K562 (cell line): ENCODE measurements around the gene PIK3CD. TPM values are rescaled to one million over a fixed set of nuclear protein-coding genes. Genes with fewer than 3 reads are reported as not detected.

Experiments used
- ARNT ChIP-seq, 2 experiments: fragments of 450-650 bp; IDR thresholded peaks; 2 replicates each; pipeline ENCODE4 v1.6.1; 2016; ENCODE audit warnings: mild to moderate bottlenecking in 1 of 2
- CBX3 ChIP-seq, 2 experiments: IDR thresholded peaks; 1 replicate in 1 of 2; 2 replicates in 1 of 2; pipeline ENCODE4 v1.6.1; 2012; ENCODE audit warnings: inconsistent platforms in 2 of 2, low read length in 2 of 2, borderline replicate concordance in 1 of 2, control low read depth in 1 of 2
- DACH1 ChIP-seq: fragments of 450-650 bp; IDR thresholded peaks from 2 replicates; pipeline ENCODE4 v1.6.1; 2018; ENCODE audit not compliant: partially characterized antibody
- PTRF ChIP-seq: fragments of 450-650 bp; IDR thresholded peaks from 2 replicates; pipeline ENCODE4 v1.6.1; 2016; ENCODE audit warnings: mild to moderate bottlenecking, missing genetic modification characterization, missing compliant biosample characterization
- PYGO2 ChIP-seq: fragments of 450-650 bp; IDR thresholded peaks from 2 replicates; pipeline ENCODE4 v1.6.1; 2016; ENCODE audit warnings: mild to moderate bottlenecking, missing genetic modification characterization, moderate library complexity, missing compliant biosample characterization
- SNRNP70 ChIP-seq: fragments of 200-400 bp; formaldehyde crosslinking; optimal IDR thresholded peaks from 2 replicates; pipeline ENCODE3; 2017; ENCODE audit warnings: low read depth, low read length
- SRSF3 ChIP-seq: fragments of 200-400 bp; formaldehyde crosslinking; IDR thresholded peaks from 2 replicates; pipeline ENCODE4 v1.6.1; 2016; ENCODE audit warnings: mild to moderate bottlenecking, low read length, moderate library complexity; ENCODE audit not compliant: insufficient read depth
- TCF7L2 ChIP-seq: fragments of 150-350 bp; IDR thresholded peaks from 2 replicates; pipeline ENCODE4 v1.6.1; 2016; ENCODE audit warnings: low read depth, mild to moderate bottlenecking, low read length, moderate library complexity
- TRIM28 ChIP-seq: fragments of 450-650 bp; IDR thresholded peaks from 2 replicates; pipeline ENCODE4 v1.6.1; 2017
- YY1 ChIP-seq, 3 experiments: IDR thresholded peaks; 2 replicates each; pipeline ENCODE4 v1.6.1; 2011; ENCODE audit warnings: low read length in 2 of 3, mild to moderate bottlenecking in 2 of 3, moderate library complexity in 2 of 3, borderline replicate concordance in 1 of 3, control low read depth in 1 of 3, low read depth in 1 of 3; ENCODE audit not compliant: insufficient read depth in 3 of 3, insufficient replicate concordance in 2 of 3, control insufficient read depth in 1 of 3, insufficient read length in 1 of 3; ENCODE audit errors: extremely low read depth in 1 of 3
- ZBTB8A ChIP-seq: fragments of 450-650 bp; IDR thresholded peaks from 2 replicates; pipeline ENCODE4 v1.6.1; 2018; ENCODE audit warnings: mild to moderate bottlenecking, moderate library complexity; ENCODE audit not compliant: partially characterized antibody
- ZEB2 ChIP-seq: fragments of 450-650 bp; IDR thresholded peaks from 2 replicates; pipeline ENCODE4 v1.6.1; 2016
- ZNF584 ChIP-seq: fragments of 200-800 bp; sonication (Bioruptor generic); IDR thresholded peaks from 2 replicates; pipeline ENCODE4 v1.6.1; 2016; ENCODE audit warnings: low read depth, mild to moderate bottlenecking, missing genetic modification characterization, missing compliant biosample characterization
- polyA plus RNA-seq, 8 experiments: library from polyadenylated mRNA; depleted of rRNA in 4 of 8; stranded (reverse) in 5 of 8; unstranded in 3 of 8; fragments of >200 nt; fragmentation: Nextera tagmentation in 2 of 8; fragmentation: Illumina TruSeq in 1 of 8; extraction: Ambion mirVana in 2 of 8; extraction: Trizol in 1 of 8; gene quantifications; 2 replicates each; pipeline versions ENCODE4 v1.2.1 to v1.2.3, GENCODE V29; 2011 to 2014; ENCODE audit warnings: inconsistent platforms in 1 of 8, missing spikeins in 1 of 8
- total RNA-seq, 7 experiments: library from RNA; depleted of rRNA in 6 of 7; stranded (reverse); fragments of >200 nt in 6 of 7; fragmentation: Illumina TruSeq in 2 of 7; extraction: Trizol in 2 of 7; gene quantifications; 2 replicates each; pipeline versions ENCODE4 v1.2.1 to v1.2.3, GENCODE V29; 2011 to 2021; ENCODE audit warnings: low replicate concordance in 1 of 7
- TF ChIP-seq, protein P1 (sequence below): sonication (generic); formaldehyde crosslinking; IDR thresholded peaks from 2 replicates; pipeline ENCODE4 v1.8.1; 2023; ENCODE audit warnings: mild to moderate bottlenecking, missing genetic modification reagents, moderate library complexity
- TF ChIP-seq, protein P2 (sequence below), 2 experiments: fragments of 450-650 bp; IDR thresholded peaks; 2 replicates each; pipeline ENCODE4 v1.6.1; 2016
- TF ChIP-seq, protein P3 (sequence below): fragments of 450-650 bp; IDR thresholded peaks from one replicate; pipeline ENCODE4 v1.6.1; 2018; ENCODE audit warnings: mild to moderate bottlenecking, moderate library complexity; ENCODE audit not compliant: partially characterized antibody
- TF ChIP-seq, protein P4 (sequence below): fragments of 200-400 bp; formaldehyde crosslinking; IDR thresholded peaks from 2 replicates; pipeline ENCODE4 v1.6.1; 2017; ENCODE audit warnings: mild to moderate bottlenecking, low read depth, low read length, moderate library complexity
- TF ChIP-seq, protein P5 (sequence below): fragments of 450-650 bp; IDR thresholded peaks from 2 replicates; pipeline ENCODE4 v1.6.1; 2016; ENCODE audit warnings: antibody characterized with exemption

PIK3CD gene
- total and polyA plus RNA-seq, 9 of the 15 experiments (the other 6 are each of a cell fraction or from before 2014, with no cell fraction given): 1.8 to 20.8 (median 7.2) TPM

DNA sequence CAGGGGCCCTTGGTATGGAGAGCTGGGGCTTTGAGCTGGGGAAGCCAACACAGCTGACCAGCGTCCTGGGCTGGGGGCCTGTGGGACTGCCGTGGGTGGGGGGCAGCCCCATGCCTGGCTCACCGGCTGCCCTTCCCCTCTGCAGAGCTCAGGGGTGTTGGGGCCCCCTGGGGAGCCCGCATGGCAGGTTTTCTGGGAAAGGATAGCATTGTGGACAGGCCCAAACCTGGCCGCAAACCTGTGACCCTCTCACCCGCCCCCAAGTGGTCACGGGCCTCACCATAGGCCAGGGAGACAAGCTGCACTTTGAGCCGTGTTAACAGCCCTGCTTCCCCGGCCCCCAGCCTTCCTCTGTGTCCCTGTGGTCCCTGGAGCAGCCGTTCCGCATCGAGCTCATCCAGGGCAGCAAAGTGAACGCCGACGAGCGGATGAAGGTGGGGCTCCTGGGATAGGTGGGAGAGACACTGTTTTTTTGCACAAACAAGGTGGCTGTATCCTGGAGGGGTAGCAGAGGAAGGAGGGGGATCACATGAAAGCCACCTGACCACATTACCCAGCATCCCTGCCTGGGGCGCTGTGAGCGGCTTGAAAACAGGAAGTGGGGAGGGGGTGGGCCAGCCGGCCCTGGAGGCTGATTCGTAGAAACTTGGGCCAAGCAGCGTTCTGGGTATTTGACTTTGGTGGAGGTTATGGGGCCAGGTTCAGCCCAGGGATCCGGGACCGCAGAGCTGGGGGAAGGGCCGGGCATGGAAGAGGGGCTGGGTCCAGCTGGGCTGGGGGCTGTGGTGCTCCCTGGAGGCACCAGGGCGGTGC lies 65.9 kb downstream of the PIK3CD start (continued):
- TF ChIP-seq PTRF (tag): no peak
- TF ChIP-seq, protein P1, sequence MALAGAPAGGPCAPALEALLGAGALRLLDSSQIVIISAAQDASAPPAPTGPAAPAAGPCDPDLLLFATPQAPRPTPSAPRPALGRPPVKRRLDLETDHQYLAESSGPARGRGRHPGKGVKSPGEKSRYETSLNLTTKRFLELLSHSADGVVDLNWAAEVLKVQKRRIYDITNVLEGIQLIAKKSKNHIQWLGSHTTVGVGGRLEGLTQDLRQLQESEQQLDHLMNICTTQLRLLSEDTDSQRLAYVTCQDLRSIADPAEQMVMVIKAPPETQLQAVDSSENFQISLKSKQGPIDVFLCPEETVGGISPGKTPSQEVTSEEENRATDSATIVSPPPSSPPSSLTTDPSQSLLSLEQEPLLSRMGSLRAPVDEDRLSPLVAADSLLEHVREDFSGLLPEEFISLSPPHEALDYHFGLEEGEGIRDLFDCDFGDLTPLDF (CRISPR knock-in tag): peak; percentile 68; the same call in 1 of the 2 replicates
- TF ChIP-seq ARNT (IDR thresholded peaks at IDR 0.05): peak in 1 of 2 experiments; percentile 98; a peak in 2 of 4 replicates
- TF ChIP-seq ZBTB8A: no peak
- peak; percentile 63; the same call in 1 of the 2 replicates for TF ChIP-seq TRIM28
- TF ChIP-seq ZEB2: peak; percentile 86
- TF ChIP-seq ZNF584 (CRISPR knock-in tag): peak; percentile 92
- TF ChIP-seq SRSF3: 0 out of 2 replicates have a peak, but pooled peaks have one; percentile 38
- TF ChIP-seq DACH1: peak; percentile 66
- TF ChIP-seq, protein P2, sequence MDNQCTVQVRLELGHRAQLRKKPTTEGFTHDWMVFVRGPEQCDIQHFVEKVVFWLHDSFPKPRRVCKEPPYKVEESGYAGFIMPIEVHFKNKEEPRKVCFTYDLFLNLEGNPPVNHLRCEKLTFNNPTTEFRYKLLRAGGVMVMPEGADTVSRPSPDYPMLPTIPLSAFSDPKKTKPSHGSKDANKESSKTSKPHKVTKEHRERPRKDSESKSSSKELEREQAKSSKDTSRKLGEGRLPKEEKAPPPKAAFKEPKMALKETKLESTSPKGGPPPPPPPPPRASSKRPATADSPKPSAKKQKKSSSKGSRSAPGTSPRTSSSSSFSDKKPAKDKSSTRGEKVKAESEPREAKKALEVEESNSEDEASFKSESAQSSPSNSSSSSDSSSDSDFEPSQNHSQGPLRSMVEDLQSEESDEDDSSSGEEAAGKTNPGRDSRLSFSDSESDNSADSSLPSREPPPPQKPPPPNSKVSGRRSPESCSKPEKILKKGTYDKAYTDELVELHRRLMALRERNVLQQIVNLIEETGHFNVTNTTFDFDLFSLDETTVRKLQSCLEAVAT (IDR thresholded peaks at IDR 0.05): peak; percentile 15 to 98; a peak in 2 of 4 replicates
- peak; percentile 25; the same call in 1 of the 2 replicates for TF ChIP-seq PYGO2
- TF ChIP-seq, protein P3, sequence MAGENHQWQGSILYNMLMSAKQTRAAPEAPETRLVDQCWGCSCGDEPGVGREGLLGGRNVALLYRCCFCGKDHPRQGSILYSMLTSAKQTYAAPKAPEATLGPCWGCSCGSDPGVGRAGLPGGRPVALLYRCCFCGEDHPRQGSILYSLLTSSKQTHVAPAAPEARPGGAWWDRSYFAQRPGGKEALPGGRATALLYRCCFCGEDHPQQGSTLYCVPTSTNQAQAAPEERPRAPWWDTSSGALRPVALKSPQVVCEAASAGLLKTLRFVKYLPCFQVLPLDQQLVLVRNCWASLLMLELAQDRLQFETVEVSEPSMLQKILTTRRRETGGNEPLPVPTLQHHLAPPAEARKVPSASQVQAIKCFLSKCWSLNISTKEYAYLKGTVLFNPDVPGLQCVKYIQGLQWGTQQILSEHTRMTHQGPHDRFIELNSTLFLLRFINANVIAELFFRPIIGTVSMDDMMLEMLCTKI: no peak
- peak in 1 of 2 experiments; percentile 10; a peak in 1 of 3 replicates for TF ChIP-seq CBX3 (IDR thresholded peaks at IDR 0.05; ENCODE audit: borderline replicate concordance in 1 of 2, low read length in 2 of 2)
- TF ChIP-seq, protein P4, sequence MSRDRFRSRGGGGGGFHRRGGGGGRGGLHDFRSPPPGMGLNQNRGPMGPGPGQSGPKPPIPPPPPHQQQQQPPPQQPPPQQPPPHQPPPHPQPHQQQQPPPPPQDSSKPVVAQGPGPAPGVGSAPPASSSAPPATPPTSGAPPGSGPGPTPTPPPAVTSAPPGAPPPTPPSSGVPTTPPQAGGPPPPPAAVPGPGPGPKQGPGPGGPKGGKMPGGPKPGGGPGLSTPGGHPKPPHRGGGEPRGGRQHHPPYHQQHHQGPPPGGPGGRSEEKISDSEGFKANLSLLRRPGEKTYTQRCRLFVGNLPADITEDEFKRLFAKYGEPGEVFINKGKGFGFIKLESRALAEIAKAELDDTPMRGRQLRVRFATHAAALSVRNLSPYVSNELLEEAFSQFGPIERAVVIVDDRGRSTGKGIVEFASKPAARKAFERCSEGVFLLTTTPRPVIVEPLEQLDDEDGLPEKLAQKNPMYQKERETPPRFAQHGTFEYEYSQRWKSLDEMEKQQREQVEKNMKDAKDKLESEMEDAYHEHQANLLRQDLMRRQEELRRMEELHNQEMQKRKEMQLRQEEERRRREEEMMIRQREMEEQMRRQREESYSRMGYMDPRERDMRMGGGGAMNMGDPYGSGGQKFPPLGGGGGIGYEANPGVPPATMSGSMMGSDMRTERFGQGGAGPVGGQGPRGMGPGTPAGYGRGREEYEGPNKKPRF: no peak
- TF ChIP-seq SNRNP70: no peak
- TF ChIP-seq YY1 (IDR thresholded peaks at IDR 0.05; ENCODE audit: borderline replicate concordance in 1 of 3, control insufficient read depth in 1 of 3, extremely low read depth in 1 of 3, insufficient read depth in 3 of 3, insufficient read length in 1 of 3, insufficient replicate concordance in 2 of 3, low read depth in 1 of 3, low read length in 2 of 3): peak in 1 of 3 experiments; percentile 27
- 0 out of 2 replicates have a peak, but pooled peaks have one; percentile 13 for TF ChIP-seq TCF7L2
- TF ChIP-seq, protein P5, sequence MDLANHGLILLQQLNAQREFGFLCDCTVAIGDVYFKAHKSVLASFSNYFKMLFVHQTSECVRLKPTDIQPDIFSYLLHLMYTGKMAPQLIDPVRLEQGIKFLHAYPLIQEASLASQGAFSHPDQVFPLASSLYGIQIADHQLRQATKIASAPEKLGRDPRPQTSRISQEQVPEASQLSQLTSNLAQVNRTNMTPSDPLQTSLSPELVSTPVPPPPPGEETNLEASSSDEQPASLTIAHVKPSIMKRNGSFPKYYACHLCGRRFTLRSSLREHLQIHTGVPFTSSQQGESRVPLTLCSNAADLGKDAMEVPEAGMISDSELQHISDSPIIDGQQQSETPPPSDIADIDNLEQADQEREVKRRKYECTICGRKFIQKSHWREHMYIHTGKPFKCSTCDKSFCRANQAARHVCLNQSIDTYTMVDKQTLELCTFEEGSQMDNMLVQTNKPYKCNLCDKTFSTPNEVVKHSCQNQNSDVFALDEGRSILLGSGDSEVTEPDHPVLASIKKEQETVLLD: 0 out of 2 replicates have a peak, but pooled peaks have one; percentile 26
